Testis (tissue), 2 donors: ENCODE measurements around the gene CCDC7.

ENCODE experiments used
- CTCF ChIP-seq, 3 experiments: fragments of 450-650 bp in 2 of 3; fragments of 200-600 bp in 1 of 3; sonication (generic) in 1 of 3; IDR thresholded peaks; one replicate each; pipeline ENCODE4 v1.5.1; 2016 to 2019; ENCODE audit warnings: antibody characterized with exemption in 3 of 3, mild to moderate bottlenecking in 2 of 3, moderate library complexity in 1 of 3
- POLR2A ChIP-seq: fragments of 450-650 bp; IDR thresholded peaks from one replicate; pipeline ENCODE4 v1.6.1; 2017; ENCODE audit warnings: antibody characterized with exemption, mild to moderate bottlenecking, moderate library complexity

- TF ChIP-seq CTCF (IDR thresholded peaks at IDR 0.05) (no peak), POLR2A (no peak)
Observed at GRCh38 chr10:32650246-32650655, 204.3 kb downstream of the CCDC7 start.
